Brain microvascular endothelial cell (primary cell): Measurements from ENCODE around the gene IER3IP1.
A peak's percentile ranks its signal among the peaks of the same experiment; 100 is the strongest.

Experiments used
- DNase-seq: peaks from one replicate; pipeline ENCODE4 v3.0.0-alpha.2; 2020
- H3K27ac ChIP-seq: fragments of 250-450 bp; sonication (Bioruptor Pico); 2 replicates; pipeline ENCODE4 v1.5.1; 2020; ENCODE audit warnings: mild to moderate bottlenecking, moderate library complexity
- H3K27me3 ChIP-seq: fragments of 250-450 bp; sonication (Bioruptor Pico); replicated peaks from 2 replicates; pipeline ENCODE4 v1.5.1; 2020; ENCODE audit warnings: mild to moderate bottlenecking
- H3K36me3 ChIP-seq: fragments of 250-450 bp; sonication (Bioruptor Pico); replicated peaks from 2 replicates; pipeline ENCODE4 v1.5.1; 2020; ENCODE audit warnings: mild to moderate bottlenecking
- H3K4me3 ChIP-seq: 2 replicates; pipeline ENCODE4 v1.5.1; 2011; ENCODE audit warnings: low read depth, mild to moderate bottlenecking, control low read depth, low read length, moderate library complexity
- CTCF ChIP-seq: IDR thresholded peaks from 2 replicates; pipeline ENCODE4 v1.5.1; 2011; ENCODE audit warnings: low read depth, mild to moderate bottlenecking, moderate library complexity, low read length, control low read depth, inconsistent platforms; ENCODE audit errors: missing control alignments
- in situ Hi-C: cut with HindIII; loops from 2 replicates; pipeline ENCODE4 v1.10.0; 2017; ENCODE audit warnings: low sequenced_read_pairs, low pct_ligation_motif_present

Gene IER3IP1, protein sequence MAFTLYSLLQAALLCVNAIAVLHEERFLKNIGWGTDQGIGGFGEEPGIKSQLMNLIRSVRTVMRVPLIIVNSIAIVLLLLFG

GRCh38 chr18:47175898-47176575, at the start of gene IER3IP1:
TSS of gene IER3IP1 (minus strand) at chr18:47176364. CDS start at chr18:47176277, 87 bp downstream.
- Histone ChIP-seq H3K36me3 (peaks cover 4% of the 10 kb centered on the region), H3K27ac (peak within 1 kb of the TSS; percentile 85), H3K4me3 (peak within 1 kb of the TSS; percentile 86), H3K27me3 (no peaks in the 10 kb centered on the region)
- peak; percentile 92 for DNase-seq
- peak; percentile 19 for TF ChIP-seq CTCF
- in situ Hi-C loops = no loop called here

GRCh38 chr18:47215554-47216138, 39.5 kb upstream of the IER3IP1 start:
- Histone ChIP-seq H3K36me3 (no peaks in the 10 kb centered on the region), H3K27ac (no peak overlapping the region), H3K4me3 (no peak overlapping the region), H3K27me3 (peaks cover 6% of the 10 kb centered on the region)
- in situ Hi-C loops = no loop called here
- DNase-seq = peak; percentile 49
- TF ChIP-seq CTCF = peak; percentile 71

DNA sequence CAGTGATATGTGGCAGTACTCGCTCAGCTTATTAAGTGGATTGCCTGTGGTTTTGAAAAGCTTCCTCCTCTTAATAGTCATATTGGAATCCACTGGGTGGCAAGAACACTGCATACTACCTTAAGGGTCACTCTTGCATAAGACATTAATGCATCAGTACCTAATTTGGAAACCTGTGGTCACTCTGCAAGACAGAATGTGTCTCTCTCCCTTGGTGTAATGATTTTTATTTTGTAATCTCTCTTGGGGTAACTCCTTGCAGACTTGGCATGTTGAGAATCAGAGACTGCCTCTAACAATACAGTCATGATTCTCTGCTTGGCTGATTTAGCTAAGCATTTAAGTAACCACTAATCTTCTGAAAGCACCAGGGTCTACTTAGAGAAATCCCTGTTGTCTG, 33.0 kb upstream of the IER3IP1 start:
- Histone ChIP-seq H3K27me3 (peaks cover 2% of the 10 kb centered on the region), H3K36me3 (no peaks in the 10 kb centered on the region), H3K4me3 (no peak overlapping the region), H3K27ac (no peak overlapping the region)
- no peak for DNase-seq
- in situ Hi-C loops = no loop called here
- no peak for TF ChIP-seq CTCF

DNA sequence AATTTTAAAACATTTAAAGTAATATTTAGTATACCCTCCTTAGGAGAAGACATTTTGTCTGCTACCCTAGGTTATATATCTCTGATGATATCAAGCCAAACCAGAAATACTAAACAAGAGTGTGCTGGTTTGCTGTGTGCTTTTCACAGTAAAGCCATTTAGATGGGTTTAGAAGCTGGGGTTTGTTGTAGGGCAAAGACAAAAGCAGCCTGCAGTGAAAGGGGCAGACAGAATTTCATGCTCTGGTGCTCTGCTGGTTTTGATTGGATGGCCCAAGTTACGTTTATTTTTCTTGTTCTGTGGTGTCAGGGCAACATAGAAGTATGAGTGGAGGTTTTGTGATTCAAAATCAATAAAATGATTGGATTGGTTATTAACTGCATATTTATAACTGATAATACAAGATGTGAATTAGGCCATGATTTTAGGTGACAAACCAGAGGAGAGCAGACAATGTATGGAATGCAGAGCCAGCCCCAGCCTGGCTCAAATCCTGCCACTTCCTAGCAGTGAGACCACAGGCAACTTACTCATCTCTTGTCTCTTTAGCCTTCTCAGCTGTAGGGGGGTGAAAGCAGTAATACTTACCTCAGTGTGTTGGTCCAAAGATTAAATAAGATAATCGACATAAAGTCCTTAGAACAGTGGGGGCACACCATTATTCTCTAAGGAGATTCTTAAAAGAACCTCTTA, 30.9 kb upstream of the IER3IP1 start:
- no peak overlapping the region for H3K4me3 ChIP-seq
- no peak overlapping the region for H3K27ac ChIP-seq
- no peak for DNase-seq
- H3K27me3 ChIP-seq = peaks cover 2% of the 10 kb centered on the region
- H3K36me3 ChIP-seq = no peaks in the 10 kb centered on the region
- in situ Hi-C loops = no loop called here
- TF ChIP-seq CTCF = no peak

- peak; percentile 41 for DNase-seq
- H3K4me3 ChIP-seq = no peak overlapping the region
- no peaks in the 10 kb centered on the region for H3K27me3 ChIP-seq
- in situ Hi-C loops = no loop called here
- no peak overlapping the region for H3K27ac ChIP-seq
- no peaks in the 10 kb centered on the region for H3K36me3 ChIP-seq
- TF ChIP-seq CTCF = peak; percentile 86
Measured at GRCh38 chr18:47204908-47205522, 28.9 kb upstream of the IER3IP1 start.
